ENCODE results near the gene BCO2.
"Not testable (repeated sequence)": the region's sequence is repeated elsewhere in the genome, so short reads cannot be mapped to it uniquely, and the experiment has no call there.

The BCO2 gene

DNA sequence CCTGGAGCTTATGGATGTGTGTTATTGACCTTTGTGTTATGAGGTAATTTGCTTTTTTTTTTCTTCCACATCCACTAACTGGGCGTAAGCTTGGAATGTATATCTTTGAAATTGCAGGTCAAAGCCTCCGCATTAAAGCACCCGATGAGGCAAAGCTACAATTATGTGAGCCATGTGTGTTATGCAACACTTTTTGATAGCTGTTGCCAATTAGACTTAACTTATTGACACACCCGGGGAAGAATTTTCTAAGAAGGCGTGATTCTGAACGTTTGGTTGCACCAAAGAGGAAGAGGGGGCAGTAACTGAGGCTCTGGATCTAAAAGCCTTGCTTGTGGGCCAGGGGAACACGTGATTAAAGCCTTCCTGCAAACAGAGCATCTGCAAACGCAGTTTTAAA is 8.8 kb upstream of the BCO2 start:
- peak; percentile 94 for DNase-seq (ENCODE audit: low read depth)

GRCh38 chr11:112167145-112167544 is 8.2 kb upstream of the BCO2 start, which contains the start of gene TEX12:
TSS of gene TEX12 (plus strand) at chr11:112167372. CDS start at chr11:112169269, 1,897 bp downstream.
- no peak for DNase-seq (ENCODE audit: low read depth)

DNA sequence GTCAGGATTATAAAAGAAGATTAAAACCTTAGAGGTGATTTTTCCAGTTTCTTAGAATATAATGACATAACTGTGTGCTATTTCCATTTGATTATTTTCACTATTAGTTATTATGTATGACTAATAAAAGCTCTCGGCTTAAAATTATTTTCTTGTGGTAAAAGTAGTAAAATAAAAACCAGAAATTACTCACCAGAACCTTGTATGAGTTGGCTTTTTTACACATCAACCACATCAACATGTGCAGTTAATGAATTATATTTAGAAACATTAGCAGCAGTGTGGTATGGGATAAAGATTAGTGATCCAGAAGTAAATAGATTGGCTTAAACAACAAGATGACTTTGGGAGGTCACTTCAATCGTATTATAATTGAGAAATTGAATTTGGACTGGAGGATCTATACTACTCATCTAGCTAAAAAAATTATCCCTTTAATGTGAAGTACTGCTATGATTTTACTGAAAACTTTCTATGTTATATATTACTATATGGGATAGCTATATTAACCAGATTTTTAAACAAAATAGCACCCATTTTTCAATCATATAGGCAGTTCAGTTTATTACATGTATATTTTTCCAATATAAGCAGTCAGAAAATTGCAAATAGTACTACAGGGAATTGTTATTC is 2.8 kb upstream of the BCO2 start:
- DNase-seq (ENCODE audit: low read depth): peak; percentile 54

DNA sequence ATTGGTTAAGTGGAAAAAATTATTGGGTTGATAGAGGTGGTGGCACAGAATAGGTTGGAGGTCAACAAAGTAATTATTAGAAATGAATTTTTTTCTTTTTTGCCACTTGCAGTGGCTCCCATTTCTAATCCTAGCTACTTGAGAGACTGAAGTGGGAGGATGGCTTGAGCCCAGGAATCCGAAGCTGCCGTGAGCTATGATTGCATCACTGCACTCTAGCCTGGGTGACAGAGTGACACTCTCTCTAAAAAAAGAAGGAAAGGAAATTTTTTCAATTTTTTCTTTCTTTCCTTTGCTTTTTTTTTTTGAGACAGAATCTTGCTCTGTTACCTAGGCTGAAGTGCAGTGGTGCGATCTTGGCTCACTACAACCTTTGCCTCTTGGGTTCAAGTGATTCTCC is 2.2 kb upstream of the BCO2 start:
- DNase-seq (ENCODE audit: low read depth): no peak

DNA sequence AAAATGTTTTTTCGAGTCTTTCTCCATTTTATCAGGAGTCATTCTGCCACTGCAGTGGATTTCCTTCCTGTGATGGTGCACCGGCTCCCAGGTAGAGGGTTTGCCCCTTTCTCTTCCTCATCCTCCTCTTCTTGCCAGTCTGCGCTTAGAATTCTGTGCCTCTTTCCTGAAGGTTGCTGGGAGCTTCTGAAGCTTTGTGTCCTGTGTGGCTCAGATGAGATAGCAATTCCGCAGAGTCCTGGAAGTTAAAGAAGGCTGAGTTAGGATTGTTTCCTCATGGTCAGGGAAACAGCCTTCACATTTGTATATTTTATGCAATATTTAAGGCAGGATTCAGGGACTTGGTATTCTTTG is 264 bp downstream of the BCO2 start:
- DNase-seq (ENCODE audit: low read depth): no peak

DNA sequence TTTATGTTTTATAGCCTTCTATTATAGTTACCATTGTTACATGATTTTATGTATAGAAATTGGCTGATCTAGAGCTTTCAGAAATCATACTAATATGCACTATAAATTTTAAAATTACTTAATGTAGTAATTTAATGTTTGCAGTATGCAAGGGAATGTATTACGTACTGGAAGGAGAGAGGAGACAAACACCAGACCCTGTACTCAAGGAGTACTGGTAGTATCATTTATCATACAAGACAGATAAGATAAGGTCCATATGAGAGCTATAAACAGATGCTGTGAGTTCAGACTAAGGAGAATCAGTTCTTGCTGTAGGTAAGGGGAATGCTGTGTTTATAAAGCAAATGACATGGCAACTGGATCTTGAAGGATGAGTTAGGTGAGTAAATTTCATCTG is 765 bp downstream of the BCO2 start:
- DNase-seq (ENCODE audit: low read depth): no peak

DNA sequence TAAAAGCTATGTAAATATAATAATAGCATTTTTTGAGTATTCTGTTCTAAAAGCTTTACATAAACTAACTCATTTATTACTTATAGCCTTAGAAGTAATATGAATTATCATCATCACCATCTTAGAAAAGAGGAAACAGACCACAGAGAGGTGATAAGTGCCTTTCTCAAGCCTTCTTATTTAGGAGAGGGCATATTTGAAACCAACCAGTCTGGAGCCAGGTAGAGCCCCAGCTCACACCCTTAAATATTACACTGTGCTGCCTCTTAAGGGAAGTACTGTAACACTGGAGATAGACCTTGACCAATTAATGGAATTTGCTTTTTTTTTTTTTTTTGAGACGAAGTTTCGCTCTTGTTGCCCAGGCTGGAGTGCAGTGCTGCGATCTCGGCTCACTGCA is 2.3 kb downstream of the BCO2 start:
- DNase-seq (ENCODE audit: low read depth): no peak

GRCh38 chr11:112178428-112178827 is 3.1 kb downstream of the BCO2 start:
- DNase-seq (ENCODE audit: low read depth): no peak

DNA sequence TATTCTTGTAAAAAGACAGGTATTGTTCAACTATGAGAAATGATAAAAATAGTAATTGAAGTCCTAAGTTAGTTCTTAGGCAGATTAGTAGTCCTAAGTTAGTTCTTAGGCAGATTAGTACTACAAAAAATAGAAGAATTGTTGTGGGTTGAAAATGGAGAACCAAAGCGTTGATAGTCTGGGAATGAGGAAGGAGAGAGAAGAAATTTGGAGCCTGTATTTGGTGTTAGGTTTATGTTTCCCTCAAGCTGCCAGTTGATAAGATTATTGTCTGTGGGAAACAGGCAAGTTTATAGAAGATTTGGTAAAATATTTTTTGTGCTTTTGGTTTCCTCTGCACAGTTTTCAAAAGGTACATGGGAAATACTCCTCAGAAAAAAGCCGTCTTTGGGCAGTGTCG is 3.6 kb downstream of the BCO2 start:
- DNase-seq (ENCODE audit: low read depth): no peak

- DNase-seq (ENCODE audit: low read depth): no peak
Observed at GRCh38 chr11:112179601-112180000, 4.3 kb downstream of the BCO2 start.

DNA sequence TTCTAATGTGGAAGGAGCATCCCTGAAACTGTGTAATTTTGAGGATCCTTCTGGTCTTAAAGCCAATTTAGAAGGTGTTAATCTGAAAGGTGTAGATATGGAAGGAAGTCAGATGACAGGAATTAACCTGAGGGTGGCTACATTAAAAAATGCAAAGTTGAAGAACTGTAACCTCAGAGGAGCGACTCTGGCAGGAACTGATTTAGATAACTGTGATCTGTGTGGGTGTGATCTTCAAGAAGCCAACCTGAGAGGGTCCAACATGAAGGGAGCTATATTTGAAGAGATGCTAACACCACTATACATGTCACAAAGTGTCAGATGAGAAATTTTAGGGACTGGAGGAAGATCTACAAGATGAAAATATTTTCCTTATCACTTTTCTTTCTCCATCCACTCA is 7.6 kb downstream of the BCO2 start:
- no peak for DNase-seq (ENCODE audit: low read depth)

DNA sequence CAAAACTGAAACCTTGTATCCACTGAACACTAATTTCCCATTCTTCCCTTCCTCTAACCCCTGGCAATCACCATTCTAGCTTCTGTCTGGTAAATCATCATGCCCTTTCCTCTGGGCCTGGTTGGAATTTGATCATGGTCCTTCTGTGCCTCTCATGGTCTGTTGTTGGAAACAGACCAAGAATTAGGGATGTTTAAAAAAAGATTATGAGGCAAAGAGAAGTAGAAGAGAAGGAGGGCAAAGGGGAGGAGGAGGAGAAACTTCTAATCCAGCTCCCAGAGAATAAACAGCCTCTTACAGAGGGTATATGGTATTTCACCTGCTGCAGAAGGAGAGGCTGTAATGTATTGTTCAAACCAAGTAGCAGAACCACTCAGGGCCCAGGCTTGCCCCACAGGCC is 10.6 kb downstream of the BCO2 start:
- DNase-seq (ENCODE audit: low read depth): no peak

DNA sequence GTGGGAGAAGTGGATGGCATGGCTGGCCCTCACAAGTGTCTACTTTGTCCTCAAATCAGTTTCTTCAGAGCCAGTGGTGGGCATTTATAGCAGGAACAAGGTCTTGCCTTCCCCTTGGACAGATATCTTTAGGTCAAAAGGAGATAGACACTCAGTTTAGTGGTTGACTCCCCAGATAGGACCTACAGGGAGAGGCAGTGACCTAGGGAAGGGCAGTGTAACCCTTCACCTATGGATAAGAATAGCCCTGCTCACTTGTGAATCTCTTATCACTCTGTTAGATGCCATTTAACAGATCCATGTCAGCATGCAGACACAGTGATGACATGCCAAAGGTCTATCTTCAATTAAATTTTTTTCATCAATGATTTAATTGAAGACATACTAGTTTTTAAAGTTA is 11.0 kb downstream of the BCO2 start:
- no peak for DNase-seq (ENCODE audit: low read depth)

DNA sequence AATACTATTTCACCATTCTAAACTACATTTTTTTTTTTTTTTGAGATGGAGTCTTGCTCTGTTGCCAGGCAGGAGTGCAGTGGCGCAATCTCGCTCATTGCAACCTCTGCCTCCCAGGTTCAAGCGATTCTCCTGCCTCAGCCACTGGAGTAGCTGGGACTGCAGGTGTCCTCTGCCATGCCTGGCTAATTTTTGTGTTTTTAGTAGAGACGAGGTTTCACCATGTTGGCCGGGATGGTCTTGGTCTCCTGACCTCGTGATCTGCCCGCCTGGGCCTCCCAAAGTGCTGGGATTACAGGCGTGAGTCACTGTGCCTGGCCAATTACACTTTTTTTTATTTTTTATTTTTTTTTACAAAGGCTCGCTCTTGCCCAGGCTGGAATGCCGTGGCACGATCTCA is 19.8 kb downstream of the BCO2 start:
- DNase-seq (ENCODE audit: low read depth): not testable (repeated sequence)

- DNase-seq (ENCODE audit: low read depth): peak; percentile 69
Observed at GRCh38 chr11:112195951-112196351, 20.6 kb downstream of the BCO2 start.

DNA sequence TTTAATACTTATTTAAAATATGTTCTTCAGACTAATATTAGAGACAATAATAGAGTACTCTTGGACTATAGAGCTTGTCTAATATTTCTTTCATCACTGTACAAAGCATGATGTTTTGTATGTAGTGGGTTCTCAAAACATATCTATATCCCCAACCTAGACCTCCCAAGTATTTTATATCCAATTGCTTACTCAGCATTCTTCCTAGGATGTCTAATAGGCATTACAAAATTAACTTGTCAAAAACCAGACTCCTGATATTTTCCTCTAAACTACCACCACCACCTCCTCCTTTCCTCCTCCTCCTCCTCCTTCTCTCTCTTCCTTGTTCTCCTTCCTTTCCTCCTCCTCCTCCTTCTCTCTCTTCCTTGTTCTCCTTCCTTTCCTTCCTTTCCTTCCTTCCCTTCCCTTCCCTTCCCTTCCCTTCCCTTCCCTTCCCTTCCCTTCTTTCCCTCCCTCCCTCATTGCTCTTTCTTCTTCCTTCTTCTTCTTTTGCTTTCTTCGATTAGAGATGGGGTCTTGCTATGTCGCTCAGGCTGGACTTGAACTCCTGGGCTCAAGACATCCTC is 21.3 kb downstream of the BCO2 start:
- DNase-seq (ENCODE audit: low read depth): no peak

DNA sequence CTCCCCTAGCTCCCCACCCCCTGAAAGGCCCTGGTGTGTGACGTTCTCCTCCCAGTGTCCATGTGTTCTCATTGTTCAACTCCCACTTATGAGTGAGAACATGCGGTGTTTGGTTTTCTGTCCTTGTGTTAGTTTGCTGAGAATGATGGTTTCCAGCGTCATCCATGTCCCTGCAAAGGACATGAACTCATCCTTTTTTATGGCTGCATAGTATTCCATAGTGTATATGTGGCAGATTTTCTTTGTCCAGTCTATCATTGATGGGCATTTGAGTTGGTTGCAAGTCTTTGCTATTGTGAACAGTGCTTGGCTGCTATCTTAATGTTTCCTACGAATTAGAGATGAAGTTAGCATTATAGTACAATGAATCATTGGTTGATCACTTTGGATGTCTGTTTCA is 23.8 kb downstream of the BCO2 start:
- DNase-seq (ENCODE audit: low read depth): not testable (repeated sequence)

GRCh38 chr11:112200252-112200651 is 24.9 kb downstream of the BCO2 start:
- DNase-seq (ENCODE audit: low read depth): no peak

GRCh38 chr11:112206071-112206470 is 30.8 kb downstream of the BCO2 start:
- no peak for DNase-seq (ENCODE audit: low read depth)

DNA sequence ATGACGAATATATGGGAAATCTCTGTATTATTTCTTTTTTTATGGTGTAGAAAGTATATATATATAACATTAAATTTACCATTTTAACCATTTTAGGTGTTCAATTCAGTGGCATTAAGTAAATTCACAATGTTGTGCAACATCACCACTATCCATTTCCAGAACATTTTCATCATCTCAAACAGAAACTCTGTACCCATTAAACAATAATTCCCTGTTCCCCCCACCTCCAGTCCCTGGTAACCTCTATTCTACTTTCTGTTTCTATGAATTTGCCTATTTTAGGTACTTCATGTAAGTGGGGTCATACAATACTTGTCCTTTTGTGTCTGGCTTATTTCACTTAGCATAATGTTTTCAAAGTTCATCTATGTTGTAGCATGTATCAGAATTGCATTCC is 35.6 kb downstream of the BCO2 start:
- no peak for DNase-seq (ENCODE audit: low read depth)

DNA sequence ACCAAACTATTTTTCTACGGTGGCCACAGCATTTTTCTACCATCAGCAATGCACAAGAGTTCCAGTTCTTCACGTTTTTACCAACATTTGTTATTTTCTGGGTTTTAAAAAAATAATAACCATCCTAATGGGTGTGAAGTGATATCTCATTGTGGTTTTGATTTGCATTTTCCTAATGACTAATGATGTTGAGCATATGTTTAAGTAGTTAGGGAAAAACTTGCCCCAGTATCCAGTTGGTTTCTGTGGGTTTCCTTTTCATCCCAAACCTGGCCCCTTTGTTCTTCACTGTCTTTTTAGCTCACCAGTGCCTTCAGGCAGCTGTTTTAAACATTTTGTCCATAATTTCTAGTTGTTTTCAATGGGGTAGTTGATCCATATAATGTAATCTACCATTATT is 36.2 kb downstream of the BCO2 start:
- DNase-seq (ENCODE audit: low read depth): no peak

DNA sequence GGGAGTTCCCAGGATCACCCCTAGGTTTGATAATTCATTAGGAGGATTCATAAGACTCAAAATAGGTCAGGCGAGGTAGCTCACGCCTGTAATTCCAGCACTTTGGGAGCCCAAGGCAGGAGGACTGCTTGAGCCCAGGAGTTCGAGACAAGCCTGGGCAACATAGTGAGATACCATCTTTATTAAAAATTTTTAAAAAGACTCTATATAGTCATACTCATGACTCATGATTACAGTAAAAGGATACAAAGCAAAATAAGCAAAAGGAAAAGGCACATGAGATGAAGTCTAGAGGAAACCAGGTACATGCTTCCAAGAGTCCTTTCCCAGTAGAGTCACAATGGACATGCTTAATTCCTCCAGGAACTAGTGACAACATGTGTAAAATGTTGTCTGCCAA is 37.0 kb downstream of the BCO2 start:
- no peak for DNase-seq (ENCODE audit: low read depth)

- peak; percentile 85 for DNase-seq (ENCODE audit: low read depth)
Observed at GRCh38 chr11:112212710-112213109, 37.4 kb downstream of the BCO2 start.

- peak; percentile 86 for DNase-seq (ENCODE audit: low read depth)
Observed at GRCh38 chr11:112213753-112214152, 38.4 kb downstream of the BCO2 start.

Data from iris pigment epithelial cell (primary cell).